Measurements from ENCODE around the gene ZNF8.

DNA sequence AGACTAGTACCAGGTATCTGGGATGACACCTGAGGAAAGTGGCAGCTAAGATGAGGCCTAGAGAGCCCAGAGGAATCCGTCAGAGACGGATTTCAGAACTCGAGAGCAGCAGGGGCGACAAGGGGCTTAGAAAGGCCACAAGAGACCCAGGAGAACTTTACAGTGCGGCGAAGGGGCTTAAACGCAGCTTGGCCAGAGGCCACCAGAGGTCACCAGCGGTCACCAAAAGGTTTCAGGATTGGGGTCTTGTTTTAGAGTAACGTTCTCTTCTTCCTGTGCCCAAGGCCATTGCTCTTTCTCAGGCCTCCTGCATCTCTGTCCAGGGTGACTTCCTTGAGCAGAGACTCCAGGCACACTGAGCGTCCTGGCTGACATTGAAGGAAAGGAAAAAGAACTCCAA is 50.2 kb downstream of the ZNF8 start:
- TF ChIP-seq, protein P1, sequence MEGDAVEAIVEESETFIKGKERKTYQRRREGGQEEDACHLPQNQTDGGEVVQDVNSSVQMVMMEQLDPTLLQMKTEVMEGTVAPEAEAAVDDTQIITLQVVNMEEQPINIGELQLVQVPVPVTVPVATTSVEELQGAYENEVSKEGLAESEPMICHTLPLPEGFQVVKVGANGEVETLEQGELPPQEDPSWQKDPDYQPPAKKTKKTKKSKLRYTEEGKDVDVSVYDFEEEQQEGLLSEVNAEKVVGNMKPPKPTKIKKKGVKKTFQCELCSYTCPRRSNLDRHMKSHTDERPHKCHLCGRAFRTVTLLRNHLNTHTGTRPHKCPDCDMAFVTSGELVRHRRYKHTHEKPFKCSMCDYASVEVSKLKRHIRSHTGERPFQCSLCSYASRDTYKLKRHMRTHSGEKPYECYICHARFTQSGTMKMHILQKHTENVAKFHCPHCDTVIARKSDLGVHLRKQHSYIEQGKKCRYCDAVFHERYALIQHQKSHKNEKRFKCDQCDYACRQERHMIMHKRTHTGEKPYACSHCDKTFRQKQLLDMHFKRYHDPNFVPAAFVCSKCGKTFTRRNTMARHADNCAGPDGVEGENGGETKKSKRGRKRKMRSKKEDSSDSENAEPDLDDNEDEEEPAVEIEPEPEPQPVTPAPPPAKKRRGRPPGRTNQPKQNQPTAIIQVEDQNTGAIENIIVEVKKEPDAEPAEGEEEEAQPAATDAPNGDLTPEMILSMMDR (IDR thresholded peaks at IDR 0.05) = no peak; the same call in 2 of the 3 replicates
- TF ChIP-seq EHMT2 (IDR thresholded peaks at IDR 0.05; ENCODE audit: low read depth) = no peak
- TF ChIP-seq MYC (IDR thresholded peaks at IDR 0.05; ENCODE audit: borderline replicate concordance, low read length) = no peak
- TF ChIP-seq KDM1A (IDR thresholded peaks at IDR 0.05; ENCODE audit: low read depth) = no peak
- TF ChIP-seq POLR2A (IDR thresholded peaks at IDR 0.05; ENCODE audit: low read length) = no peak
- TF ChIP-seq BHLHE40 (IDR thresholded peaks at IDR 0.05; ENCODE audit: low read depth, low read length) = no peak
- no peak for TF ChIP-seq ZSCAN20 (CRISPR knock-in tag; IDR thresholded peaks at IDR 0.05)
- no peak for TF ChIP-seq NPAS2 (CRISPR knock-in tag; IDR thresholded peaks at IDR 0.05; ENCODE audit: borderline replicate concordance)
- TF ChIP-seq GATA3 (IDR thresholded peaks at IDR 0.05; ENCODE audit: borderline replicate concordance) = no peak
- no peak for TF ChIP-seq RNF2 (IDR thresholded peaks at IDR 0.05; ENCODE audit: borderline replicate concordance, low read depth)
